Limb (tissue), 2 donors: ENCODE measurements around the gene MLH1.
"Not testable (repeated sequence)": the region's sequence is repeated elsewhere in the genome, so short reads cannot be mapped to it uniquely, and the experiment has no call there.

Experiments
- DNase-seq, 2 donors: peaks; one replicate each; pipeline ENCODE4 v3.0.0-alpha.2; 2016; ENCODE audit errors: extremely low spot score in 2 of 2

MLH1 gene

GRCh38 chr3:36993326-36994283, at the start of gene MLH1:
MLH1 (plus strand) TSS chr3:36993518; CDS start chr3:36993548, 30 bp downstream.
- DNase-seq = peak; percentile 99 to 100

DNA sequence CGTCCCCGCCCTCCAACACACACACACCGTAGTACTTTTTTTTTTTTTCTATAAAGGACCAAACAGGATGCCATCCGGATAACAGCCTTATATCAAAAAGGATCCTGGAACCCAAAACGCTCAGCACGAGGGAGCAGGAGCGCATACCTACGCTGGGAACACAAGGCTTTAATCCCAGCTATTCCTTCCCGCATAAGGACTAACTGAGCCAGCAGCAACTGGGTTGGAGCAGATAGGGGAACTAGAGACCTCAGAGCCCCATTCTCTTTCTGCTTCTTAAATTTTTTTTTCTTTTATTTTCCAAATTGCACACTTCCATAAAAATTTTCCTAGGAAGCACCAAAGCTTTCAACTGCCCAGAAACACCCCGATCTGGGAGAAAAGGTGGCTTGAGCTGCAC, 49.7 kb upstream of the MLH1 start:
- no peak for DNase-seq

DNA sequence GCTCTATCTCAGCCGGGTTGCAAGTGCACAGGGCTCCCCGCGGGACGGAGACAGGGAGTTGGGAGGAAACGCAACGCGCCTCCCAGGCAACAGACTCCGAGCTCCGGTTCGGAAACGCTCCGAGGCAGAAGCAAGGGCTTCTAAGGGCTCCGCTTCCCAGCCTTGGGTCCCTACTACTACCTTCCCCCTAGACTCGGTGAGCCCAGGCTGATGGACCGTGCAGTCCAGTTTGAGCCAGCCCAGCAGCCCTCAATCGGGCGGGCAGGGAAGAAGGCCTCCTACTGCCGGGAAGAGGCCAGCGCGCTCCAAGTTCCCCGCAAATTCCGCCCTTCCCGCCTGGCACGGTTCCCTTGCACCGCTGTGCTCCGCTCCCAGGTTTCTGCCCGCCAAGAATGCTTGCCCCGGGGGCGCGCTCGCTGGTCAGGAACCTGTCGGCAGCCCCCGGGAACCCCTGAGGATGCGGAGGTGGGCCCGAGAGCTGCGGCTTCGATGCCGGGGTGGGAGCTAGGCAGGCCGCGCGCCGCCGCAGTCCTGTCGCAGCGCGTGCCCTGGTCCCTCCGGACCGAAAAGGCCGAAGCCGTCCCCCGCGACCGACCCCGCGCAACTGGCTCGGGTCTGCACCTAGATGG, 49.2 kb upstream of the MLH1 start:
- peak; percentile 48 to 84 for DNase-seq

DNA sequence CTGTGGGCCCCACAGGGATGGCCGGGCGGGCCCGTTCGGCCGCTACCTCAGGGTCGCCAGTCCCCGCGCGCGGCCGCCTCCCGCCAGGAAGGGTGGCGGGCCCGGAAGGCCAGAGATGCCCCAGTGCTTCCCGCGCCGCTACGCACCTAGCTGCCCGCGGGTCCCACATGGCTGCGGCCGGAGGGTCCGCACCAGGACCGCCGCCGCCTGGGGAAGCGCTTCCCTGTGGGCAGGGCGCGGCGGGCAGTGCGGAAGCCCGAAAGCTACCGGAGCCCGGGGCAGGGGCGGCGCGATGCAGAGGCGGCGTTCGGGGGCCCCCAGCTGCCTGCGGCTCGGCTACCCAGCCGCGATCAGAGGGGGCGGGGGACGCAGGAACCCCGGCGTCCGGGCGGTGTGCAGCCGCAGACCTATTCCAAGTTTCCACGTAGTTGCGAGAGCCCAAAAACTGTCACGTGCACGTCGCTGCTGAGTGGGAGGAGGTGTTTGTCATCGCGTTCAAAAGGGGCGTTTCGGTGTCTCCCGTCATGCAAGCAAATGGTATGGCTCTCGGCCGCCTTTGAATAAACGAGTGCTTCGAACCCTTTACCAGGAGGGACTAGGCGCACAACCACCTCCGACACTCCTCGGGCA, 48.6 kb upstream of the MLH1 start, which contains the start of gene TRANK1:
TRANK1 (minus strand) TSS at position 414 of the 630 bp plus-strand sequence; CDS start at position 169, 245 bp downstream.
- peak; percentile 21 to 72 for DNase-seq

- DNase-seq = no peak
Observed at GRCh38 chr3:36945333-36945980, 47.9 kb upstream of the MLH1 start.

- not testable (repeated sequence) for DNase-seq
Observed at GRCh38 chr3:36947814-36948213, 45.5 kb upstream of the MLH1 start.

DNA sequence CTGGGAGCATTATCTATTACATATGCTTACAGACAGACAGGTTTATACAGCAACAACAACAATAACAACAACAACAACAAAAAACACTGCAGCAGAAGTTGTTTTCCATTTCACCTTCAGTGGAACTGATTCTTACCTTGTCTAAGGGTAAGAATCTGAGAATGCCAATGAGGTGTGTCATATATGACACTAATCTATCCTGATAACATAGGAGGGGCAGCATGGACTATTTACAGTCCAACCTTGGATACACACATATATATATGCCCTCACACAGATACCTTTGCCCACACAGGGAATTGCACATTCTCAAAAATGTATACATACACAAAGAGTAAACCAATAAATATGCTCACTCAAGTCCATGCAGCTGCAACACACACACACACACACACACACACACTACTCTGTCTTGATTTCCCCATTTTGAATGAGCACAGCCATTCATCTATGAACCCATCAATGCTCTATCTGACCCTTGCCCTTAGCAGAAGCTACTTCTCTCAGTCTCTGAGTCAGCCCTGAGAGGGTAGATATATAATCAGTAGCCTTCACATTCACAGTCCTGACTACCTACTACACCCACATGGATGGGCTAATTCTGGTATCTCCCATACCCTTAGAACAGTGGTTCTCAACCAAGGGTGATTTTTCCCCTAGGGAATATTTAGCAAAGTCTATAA, 38.7 kb upstream of the MLH1 start:
- no peak for DNase-seq

- DNase-seq = no peak
Observed at GRCh38 chr3:36956155-36956554, 37.2 kb upstream of the MLH1 start.

- DNase-seq = no peak
Observed at GRCh38 chr3:36957063-36957462, 36.3 kb upstream of the MLH1 start.

DNA sequence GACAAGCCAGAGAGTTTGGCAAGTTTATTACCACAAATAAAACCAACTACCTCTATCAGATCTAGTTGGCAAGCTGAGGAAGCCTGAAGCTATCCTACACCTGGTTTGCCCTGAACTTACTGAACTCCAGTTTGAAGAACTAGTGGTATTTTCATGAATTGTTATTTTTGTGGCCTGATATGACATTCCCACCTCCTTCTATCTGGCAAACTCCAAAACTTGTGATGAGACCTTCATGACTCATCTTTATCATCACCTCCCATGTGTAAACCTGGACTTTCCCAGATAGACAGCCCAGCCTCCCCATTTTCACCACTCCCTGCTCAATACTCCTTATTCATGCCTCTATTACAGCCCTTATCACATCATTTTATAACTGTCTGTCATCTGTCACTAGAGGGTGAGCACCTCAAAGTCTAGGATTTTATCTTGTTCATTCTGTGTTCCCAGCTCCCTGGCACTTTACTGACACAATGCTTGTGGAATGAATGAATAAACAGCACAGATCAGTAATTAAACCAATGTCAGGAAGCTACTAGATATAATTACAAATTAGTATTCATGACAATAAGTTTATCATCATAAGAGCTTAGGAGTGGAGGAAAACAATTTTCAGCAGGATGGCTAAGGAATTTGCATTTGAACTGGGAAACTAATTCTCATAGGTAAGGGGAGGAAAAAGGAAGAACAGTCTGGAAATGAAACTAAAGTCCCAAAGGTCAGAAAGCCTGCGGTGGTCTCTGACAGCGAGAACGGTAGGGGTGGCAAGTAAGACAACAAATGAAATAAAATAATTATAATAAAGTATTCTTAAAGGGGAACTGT, 35.2 kb upstream of the MLH1 start:
- no peak for DNase-seq

- no peak for DNase-seq
Observed at GRCh38 chr3:36959821-36960220, 33.5 kb upstream of the MLH1 start.

DNA sequence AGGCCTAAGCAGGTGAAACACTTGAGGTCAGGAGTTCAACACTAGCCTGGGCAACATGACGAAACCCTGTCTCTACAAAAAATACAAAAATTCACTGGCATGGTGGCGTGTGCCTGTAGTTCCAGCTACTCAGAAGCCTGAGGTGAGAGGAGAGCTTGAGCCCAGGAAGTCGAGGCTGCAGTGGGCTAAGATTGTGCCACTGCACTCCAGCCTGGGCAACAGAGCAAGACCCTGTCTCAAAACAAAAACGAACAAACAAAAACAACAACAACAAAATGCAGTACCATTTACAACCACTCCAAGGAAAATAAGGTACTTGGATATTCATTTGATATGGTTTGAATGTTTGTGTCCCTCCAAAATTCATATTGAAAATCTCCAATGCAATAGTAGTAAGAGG, 32.8 kb upstream of the MLH1 start:
- no peak for DNase-seq

DNA sequence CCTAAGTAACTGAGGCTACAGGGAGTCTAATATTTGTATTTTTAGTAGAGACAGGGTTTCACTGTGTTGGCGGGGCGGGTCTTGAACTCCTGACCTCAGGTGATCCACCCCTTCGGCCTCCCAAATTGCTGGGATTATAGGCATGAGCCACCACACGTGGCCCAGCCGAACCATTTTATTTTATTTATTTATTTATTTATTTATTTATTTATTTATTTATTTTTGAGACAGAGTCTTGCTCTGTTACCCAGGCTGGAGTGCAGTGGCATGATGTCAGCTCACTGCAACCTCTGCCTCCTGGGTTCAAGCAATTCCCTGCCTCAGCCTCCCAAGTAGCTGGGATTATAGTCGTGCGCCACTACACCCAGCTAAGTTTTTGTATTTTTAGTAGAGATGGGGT, 30.3 kb upstream of the MLH1 start:
- not testable (repeated sequence) for DNase-seq

DNA sequence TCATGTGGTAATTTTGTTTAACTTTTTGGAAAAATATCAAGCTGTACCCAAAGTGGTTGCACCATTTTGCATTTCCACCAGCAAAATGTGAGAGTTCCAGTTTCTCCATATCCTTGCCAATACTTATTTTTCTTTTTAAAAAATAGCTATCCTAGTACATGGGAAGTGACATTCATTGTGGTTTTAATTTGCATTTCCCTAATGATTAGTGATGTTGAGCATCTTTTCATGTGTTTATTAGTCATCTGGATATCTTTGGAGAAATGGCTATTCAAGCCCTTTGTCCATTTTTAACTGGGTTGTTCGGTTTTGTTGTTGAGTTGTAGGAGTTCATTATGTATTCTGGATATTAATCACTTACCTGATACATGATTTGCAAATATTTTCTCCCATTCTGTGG, 29.0 kb upstream of the MLH1 start:
- DNase-seq = no peak

DNA sequence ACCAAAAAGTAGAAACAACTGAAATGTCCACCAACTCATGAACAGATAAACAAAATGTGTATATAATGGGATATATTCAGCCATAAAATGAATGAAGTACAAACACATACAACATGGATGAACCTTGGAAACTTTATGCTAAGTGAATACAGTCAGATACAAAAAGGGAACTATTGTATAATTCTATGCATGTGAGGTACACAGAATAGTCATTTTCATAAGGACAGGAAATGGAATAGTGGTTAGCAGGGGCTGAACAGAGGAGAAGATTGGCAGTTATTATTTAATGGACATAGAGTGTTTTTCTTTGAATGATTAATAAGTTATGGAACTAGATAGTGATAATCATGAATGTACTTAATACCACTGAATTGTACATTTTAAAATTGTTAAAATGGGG, 28.5 kb upstream of the MLH1 start:
- no peak for DNase-seq

DNA sequence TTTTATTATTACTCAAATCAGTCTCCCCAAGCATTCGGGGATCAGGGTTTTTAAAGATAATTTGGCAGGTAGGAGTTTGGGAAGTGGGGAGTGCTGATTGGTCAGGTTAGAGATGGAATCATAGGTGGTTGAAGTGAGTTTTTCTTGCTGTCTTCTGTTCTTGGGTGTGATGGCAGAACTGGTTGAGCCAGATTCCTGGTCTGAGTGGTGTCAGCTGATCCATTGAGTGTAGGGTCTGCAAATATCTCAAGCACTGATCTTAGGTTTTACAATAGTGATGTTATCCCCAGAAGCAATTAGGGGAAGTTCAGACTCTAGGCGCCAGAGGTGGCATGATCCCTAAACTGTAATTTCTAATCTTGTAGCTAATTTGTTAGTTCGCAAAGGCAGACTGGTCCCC, 27.9 kb upstream of the MLH1 start:
- no peak for DNase-seq

- no peak for DNase-seq
Observed at GRCh38 chr3:36969085-36969484, 24.2 kb upstream of the MLH1 start.

- peak in 1 of 2 donors; percentile 37 for DNase-seq
Observed at GRCh38 chr3:36969540-36970432, 23.5 kb upstream of the MLH1 start.

DNA sequence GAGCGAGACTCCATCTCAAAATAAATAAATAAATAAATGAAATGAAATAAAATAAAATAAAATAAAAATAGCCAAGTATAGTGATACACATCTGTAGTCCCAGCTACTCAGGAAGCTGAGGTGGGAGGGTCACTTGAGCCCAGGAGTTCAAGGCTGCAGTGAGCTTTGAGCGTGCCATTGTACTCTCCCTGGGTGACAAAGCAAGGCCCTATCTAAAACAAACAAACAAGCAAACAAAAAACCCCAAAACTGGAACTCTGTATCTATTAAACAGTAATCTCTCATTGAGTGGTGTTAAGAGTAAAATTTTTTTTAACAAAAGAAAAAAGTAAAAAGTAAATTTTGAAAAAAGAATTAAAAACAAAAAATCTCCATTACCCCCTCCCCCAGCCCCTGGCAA, 21.2 kb upstream of the MLH1 start:
- no peak for DNase-seq
